Neutrophil (primary cell): ENCODE data around the gene MAP2K5.

Source experiments
- H3K27ac ChIP-seq: fragments of 200-600 bp; sonication (generic); 2 replicates; pipeline ENCODE4 v1.5.1; 2016; ENCODE audit warnings: mild to moderate bottlenecking, moderate library complexity
- H3K27me3 ChIP-seq: fragments of 200-600 bp; sonication (generic); 2 replicates; pipeline ENCODE4 v1.6.0; 2016; ENCODE audit warnings: mild to moderate bottlenecking
- H3K36me3 ChIP-seq: fragments of 200-600 bp; sonication (generic); 2 replicates; pipeline ENCODE4 v1.5.1; 2017
- H3K4me1 ChIP-seq, 2 experiments: fragments of 200-600 bp in 1 of 2; sonication (generic) in 1 of 2; 1 replicate in 1 of 2; 2 replicates in 1 of 2; pipeline versions ENCODE4 v1.5.1 to v1.6.1; 2013 to 2016; ENCODE audit warnings: low read depth in 1 of 2, low read length in 1 of 2, mild to moderate bottlenecking in 1 of 2, moderate library complexity in 1 of 2; ENCODE audit not compliant: control insufficient read depth in 1 of 2, insufficient read depth in 1 of 2
- H3K4me3 ChIP-seq, 2 experiments: fragments of 200-600 bp in 1 of 2; sonication (generic) in 1 of 2; 1 replicate in 1 of 2; 2 replicates in 1 of 2; pipeline ENCODE4 v1.5.1; 2013 to 2016; ENCODE audit warnings: low read depth in 1 of 2, low read length in 1 of 2, mild to moderate bottlenecking in 1 of 2, moderate library complexity in 1 of 2
- H3K9me3 ChIP-seq: fragments of 200-600 bp; sonication (generic); 2 replicates; pipeline ENCODE4 v1.5.1; 2016
- TF ChIP-seq, protein P1 (sequence below): fragments of 200-600 bp; sonication (generic); IDR thresholded peaks from 2 replicates; pipeline ENCODE4 v1.5.1; 2016; ENCODE audit warnings: antibody characterized with exemption

MAP2K5 gene

DNA sequence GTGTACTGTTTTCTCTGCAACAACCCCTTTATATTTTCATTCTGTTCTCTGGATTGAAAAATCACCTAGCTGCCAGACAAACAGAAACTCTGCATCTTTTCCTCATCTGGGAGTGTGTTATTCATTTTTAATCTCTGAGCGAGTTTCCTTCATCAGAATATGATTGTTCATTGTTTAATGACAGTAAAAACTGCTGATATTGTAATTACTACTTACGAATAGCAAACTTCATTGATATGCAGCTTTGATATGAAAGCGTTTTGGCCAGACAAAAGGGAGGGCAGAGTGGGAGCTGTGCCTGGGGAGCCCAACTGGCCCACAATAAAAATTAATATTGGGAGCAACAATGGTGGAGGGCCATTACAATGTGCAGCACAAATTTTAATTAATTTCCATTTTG lies 150.1 kb downstream of the MAP2K5 start:
- TF ChIP-seq, protein P1, sequence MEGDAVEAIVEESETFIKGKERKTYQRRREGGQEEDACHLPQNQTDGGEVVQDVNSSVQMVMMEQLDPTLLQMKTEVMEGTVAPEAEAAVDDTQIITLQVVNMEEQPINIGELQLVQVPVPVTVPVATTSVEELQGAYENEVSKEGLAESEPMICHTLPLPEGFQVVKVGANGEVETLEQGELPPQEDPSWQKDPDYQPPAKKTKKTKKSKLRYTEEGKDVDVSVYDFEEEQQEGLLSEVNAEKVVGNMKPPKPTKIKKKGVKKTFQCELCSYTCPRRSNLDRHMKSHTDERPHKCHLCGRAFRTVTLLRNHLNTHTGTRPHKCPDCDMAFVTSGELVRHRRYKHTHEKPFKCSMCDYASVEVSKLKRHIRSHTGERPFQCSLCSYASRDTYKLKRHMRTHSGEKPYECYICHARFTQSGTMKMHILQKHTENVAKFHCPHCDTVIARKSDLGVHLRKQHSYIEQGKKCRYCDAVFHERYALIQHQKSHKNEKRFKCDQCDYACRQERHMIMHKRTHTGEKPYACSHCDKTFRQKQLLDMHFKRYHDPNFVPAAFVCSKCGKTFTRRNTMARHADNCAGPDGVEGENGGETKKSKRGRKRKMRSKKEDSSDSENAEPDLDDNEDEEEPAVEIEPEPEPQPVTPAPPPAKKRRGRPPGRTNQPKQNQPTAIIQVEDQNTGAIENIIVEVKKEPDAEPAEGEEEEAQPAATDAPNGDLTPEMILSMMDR, result no peak
- Histone ChIP-seq H3K4me1 (no peaks in the 10 kb centered on the region), H3K27ac (no peak overlapping the region), H3K9me3 (no peaks in the 10 kb centered on the region), H3K4me3 (no peak overlapping the region), H3K27me3 (no peaks in the 10 kb centered on the region), H3K36me3 (no peaks in the 10 kb centered on the region)

DNA sequence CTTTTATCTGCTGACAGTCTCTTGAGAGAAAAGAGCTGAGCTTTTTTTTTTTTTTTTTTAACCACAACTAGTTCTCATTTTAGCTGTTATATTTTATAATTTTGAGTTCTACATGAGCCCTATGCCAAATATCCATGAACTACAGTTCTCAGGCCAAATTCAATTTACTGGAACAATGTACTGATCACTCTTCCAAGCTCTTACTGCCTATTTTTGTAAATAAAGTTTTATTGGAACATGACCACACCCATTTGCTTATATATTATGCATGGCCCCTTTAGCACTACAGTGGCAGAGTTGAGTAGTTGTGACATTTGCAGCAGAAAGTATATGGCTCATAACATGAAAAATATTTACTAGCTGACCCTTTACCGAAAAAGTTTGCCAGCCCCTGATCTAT lies 153.6 kb downstream of the MAP2K5 start:
- Histone ChIP-seq H3K27me3 (no peaks in the 10 kb centered on the region), H3K27ac (no peak overlapping the region), H3K4me1 (no peaks in the 10 kb centered on the region), H3K36me3 (no peaks in the 10 kb centered on the region), H3K4me3 (no peak overlapping the region), H3K9me3 (no peaks in the 10 kb centered on the region)
- TF ChIP-seq, protein P1, result no peak

DNA sequence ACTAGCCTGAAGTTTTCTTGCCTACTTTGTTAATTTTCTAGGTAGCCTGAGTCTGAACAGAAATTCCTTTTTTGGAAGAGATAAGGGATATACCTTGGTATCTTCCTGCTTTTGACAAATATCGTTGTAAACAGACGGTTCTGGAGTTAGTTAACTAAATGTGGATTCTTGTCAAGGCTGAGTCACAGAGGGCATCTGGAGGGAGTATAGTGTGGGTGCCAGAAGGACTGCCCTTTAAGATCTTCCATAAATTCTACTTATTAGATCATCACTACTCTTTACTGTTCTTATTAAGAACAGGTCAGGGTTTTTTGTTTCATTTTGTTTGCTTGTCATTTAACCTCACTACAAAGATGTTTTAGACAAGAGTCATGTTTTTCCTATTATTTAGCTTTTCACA lies 157.5 kb downstream of the MAP2K5 start:
- H3K4me3 ChIP-seq, result no peak overlapping the region
- TF ChIP-seq, protein P1, result no peak
- no peaks in the 10 kb centered on the region for H3K9me3 ChIP-seq
- no peaks in the 10 kb centered on the region for H3K27me3 ChIP-seq
- no peaks in the 10 kb centered on the region for H3K4me1 ChIP-seq
- H3K36me3 ChIP-seq, result no peaks in the 10 kb centered on the region
- no peak overlapping the region for H3K27ac ChIP-seq

DNA sequence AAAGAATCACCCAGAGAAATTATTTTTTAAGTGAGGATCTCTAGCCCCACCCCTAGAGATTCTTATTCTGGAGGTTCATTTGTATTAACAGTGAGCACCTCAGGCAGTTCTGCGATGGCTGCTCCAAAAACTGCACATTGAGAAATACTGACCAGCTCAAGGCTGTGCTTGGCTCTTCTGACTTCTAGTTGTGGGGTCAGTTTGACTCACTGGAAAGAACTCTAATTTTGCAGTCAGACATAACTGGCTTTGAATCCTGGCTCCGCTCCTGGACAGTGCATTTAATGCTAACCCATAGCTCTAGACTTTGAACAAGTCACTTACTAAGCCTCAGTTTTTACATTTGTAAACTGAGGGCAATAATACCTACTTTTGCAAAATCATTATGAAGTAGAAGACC lies 159.2 kb downstream of the MAP2K5 start:
- Histone ChIP-seq H3K27me3 (no peaks in the 10 kb centered on the region), H3K4me3 (no peak overlapping the region), H3K4me1 (no peaks in the 10 kb centered on the region), H3K9me3 (no peaks in the 10 kb centered on the region), H3K27ac (no peak overlapping the region), H3K36me3 (no peaks in the 10 kb centered on the region)
- TF ChIP-seq, protein P1, result no peak

DNA sequence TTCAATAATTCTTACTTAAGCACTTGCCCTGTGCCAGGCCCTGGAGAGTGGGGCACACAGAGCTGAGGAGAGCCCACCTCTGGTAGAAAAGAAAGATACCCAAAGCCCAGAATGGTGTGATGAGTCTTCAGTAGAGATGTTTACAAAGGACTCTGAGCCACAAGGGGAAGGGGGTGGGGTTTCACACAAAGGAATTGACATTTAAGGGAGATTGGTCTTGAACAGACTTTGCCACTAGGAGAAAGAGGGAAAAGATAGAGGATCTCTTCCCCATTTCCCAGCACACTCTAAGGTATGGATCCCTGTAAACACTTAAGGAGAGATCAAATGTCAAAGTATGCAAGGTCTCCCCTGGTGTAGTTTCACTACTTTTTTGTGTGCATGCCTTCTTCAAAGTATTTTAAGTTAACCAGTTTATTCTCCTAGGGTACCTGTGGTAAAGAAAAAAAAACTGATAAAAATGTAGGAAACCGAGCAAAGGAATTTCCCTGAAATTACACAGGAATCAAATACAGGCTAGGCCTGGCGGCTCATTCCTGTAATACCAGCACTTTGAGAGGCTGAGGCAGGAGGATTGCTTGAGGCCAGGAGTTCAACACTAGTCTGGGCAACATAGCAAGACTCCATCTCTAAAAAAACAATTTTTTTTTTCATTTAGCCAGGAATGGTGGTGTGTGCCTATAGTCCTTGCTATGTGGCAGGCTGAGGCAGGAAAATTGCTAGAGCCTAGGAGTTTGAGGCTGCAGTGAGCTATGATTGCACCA lies 165.2 kb downstream of the MAP2K5 start:
- Histone ChIP-seq H3K4me1 (no peaks in the 10 kb centered on the region), H3K36me3 (no peaks in the 10 kb centered on the region), H3K4me3 (no peak overlapping the region), H3K27ac (no peak overlapping the region), H3K9me3 (no peaks in the 10 kb centered on the region), H3K27me3 (no peaks in the 10 kb centered on the region)
- TF ChIP-seq, protein P1, result no peak
